Testis (tissue), 3 donors: ENCODE data around the gene RPLP2. TPM values are rescaled to one million over a fixed set of nuclear protein-coding genes. Genes with fewer than 3 reads are reported as not detected.
A peak's percentile ranks its signal among the peaks of the same experiment; 100 is the strongest.

Experiments used
- DNase-seq: peaks from one replicate; pipeline ENCODE4 v3.0.0-alpha.2; 2019
- H3K27ac ChIP-seq, 2 donors: fragments of 200-600 bp; sonication (generic); one replicate each; pipeline ENCODE4 v1.5.1; 2019
- H3K27me3 ChIP-seq: fragments of 200-600 bp; sonication (generic); one replicate; pipeline ENCODE4 v1.5.1; 2019
- H3K36me3 ChIP-seq: fragments of 200-600 bp; sonication (generic); one replicate; pipeline ENCODE4 v1.5.1; 2017; ENCODE audit warnings: low read depth; ENCODE audit errors: missing control alignments
- H3K4me1 ChIP-seq: fragments of 200-600 bp; sonication (generic); one replicate; pipeline ENCODE4 v1.5.1; 2019
- H3K4me3 ChIP-seq, 2 donors: fragments of 200-600 bp; sonication (generic); one replicate each; pipeline ENCODE4 v1.5.1; 2017 to 2019
- H3K9me3 ChIP-seq: fragments of 200-600 bp; sonication (generic); one replicate; pipeline ENCODE4 v1.5.1; 2017
- CTCF ChIP-seq, 3 experiments: fragments of 450-650 bp in 2 of 3; fragments of 200-600 bp in 1 of 3; sonication (generic) in 1 of 3; IDR thresholded peaks; one replicate each; pipeline ENCODE4 v1.5.1; 2016 to 2019; ENCODE audit warnings: antibody characterized with exemption in 3 of 3, mild to moderate bottlenecking in 2 of 3, moderate library complexity in 1 of 3
- POLR2A ChIP-seq: fragments of 450-650 bp; IDR thresholded peaks from one replicate; pipeline ENCODE4 v1.6.1; 2017; ENCODE audit warnings: antibody characterized with exemption, mild to moderate bottlenecking, moderate library complexity
- WGBS, 2 donors: methylation state at CpG; one replicate each; pipeline ENCODE4 v1.1.5; 2018; 5-methylcytosine and 5-hydroxymethylcytosine counted together
- intact Hi-C: fragments of 100-400 bp; cut with DNase I; formaldehyde crosslinking; loops from one replicate; pipeline ENCODE4 v1.15.1; 2023; ENCODE audit warnings: low total_unique reads
- polyA plus RNA-seq: library from polyadenylated mRNA; stranded (reverse); fragments of 350-450 nt; fragmentation: Illumina TruSeq; extraction: RNeasy Lipid Tissue Mini Kit (QIAGEN cat#74804); gene quantifications from one replicate; pipeline ENCODE4 v1.2.3, GENCODE V29; 2014; ENCODE audit warnings: low read depth, low replicate concordance; ENCODE audit not compliant: insufficient read depth
- total RNA-seq, 2 donors: library from RNA; depleted of rRNA; stranded (reverse); fragments of >200 nt; gene quantifications; one replicate each; pipeline ENCODE4 v1.2.3, GENCODE V29; 2016

Gene RPLP2
- total and polyA plus RNA-seq, 3 donors from 2014 or later: 193 to 943 (median 864) TPM

- Histone ChIP-seq H3K4me3 (no peak overlapping the region), H3K9me3 (no peaks in the 10 kb centered on the region), H3K36me3 (no peaks in the 10 kb centered on the region), H3K27ac (no peak overlapping the region), H3K27me3 (no peaks in the 10 kb centered on the region), H3K4me1 (peaks cover 9% of the 10 kb centered on the region)
- WGBS, 2 donors: 84 to 91% methylated on average over 19 to 23 of the region's 23 CpGs
- DNase-seq: no peak
- TF ChIP-seq POLR2A (no peak), CTCF (IDR thresholded peaks at IDR 0.05) (no peak)
- intact Hi-C loops: no loop called here
Observed at GRCh38 chr11:769887-770641, 39.7 kb upstream of the RPLP2 start.

GRCh38 chr11:770642-771616 lies 38.8 kb upstream of the RPLP2 start:
- no peak overlapping the region for H3K4me3 ChIP-seq
- 84 to 89% methylated on average over 19 to 23 of the region's 32 CpGs for WGBS, 2 donors
- no peaks in the 10 kb centered on the region for H3K9me3 ChIP-seq
- no peak for DNase-seq
- H3K27me3 ChIP-seq: no peaks in the 10 kb centered on the region
- intact Hi-C loops: no loop called here
- H3K4me1 ChIP-seq: peaks cover 17% of the 10 kb centered on the region
- no peak overlapping the region for H3K27ac ChIP-seq
- TF ChIP-seq POLR2A (no peak), CTCF (IDR thresholded peaks at IDR 0.05) (no peak)
- no peaks in the 10 kb centered on the region for H3K36me3 ChIP-seq

DNA sequence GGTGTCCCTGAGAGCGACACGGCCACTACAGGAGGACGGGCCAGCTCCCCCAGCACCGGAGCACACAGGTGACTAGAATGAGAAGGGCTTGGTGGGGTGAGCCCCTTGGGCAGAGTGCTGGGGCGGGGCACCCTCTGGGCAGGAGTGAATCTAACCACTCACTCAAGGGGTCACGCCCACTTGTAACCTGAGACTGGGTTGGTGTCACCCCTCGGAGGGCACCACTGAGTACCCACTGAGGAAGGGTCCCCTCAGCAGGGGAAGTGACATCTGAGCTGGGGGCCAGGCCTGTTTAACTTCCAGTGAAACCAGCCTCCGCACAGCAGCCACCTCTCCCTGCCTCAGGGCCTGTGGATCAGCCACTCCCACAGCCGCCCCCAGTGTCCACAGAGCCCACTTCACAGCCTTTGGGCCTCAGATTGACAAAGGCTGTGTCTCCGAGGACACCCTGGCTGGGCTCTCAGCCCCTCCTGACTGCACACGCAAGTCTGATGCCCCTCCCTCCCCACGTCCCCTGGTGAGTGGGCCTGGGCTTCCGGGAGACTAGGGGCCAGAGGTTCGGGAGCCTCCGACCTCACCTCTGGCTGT lies 38.1 kb upstream of the RPLP2 start:
- Histone ChIP-seq H3K4me1 (peaks cover 23% of the 10 kb centered on the region), H3K36me3 (no peaks in the 10 kb centered on the region), H3K27ac (no peak overlapping the region), H3K4me3 (no peak overlapping the region), H3K9me3 (no peaks in the 10 kb centered on the region), H3K27me3 (no peaks in the 10 kb centered on the region)
- no peak for DNase-seq
- 72 to 86% methylated on average over 3 to 12 of the region's 15 CpGs for WGBS, 2 donors
- no peak for TF ChIP-seq POLR2A
- TF ChIP-seq CTCF (IDR thresholded peaks at IDR 0.05): no peak
- intact Hi-C loops: no loop called here

DNA sequence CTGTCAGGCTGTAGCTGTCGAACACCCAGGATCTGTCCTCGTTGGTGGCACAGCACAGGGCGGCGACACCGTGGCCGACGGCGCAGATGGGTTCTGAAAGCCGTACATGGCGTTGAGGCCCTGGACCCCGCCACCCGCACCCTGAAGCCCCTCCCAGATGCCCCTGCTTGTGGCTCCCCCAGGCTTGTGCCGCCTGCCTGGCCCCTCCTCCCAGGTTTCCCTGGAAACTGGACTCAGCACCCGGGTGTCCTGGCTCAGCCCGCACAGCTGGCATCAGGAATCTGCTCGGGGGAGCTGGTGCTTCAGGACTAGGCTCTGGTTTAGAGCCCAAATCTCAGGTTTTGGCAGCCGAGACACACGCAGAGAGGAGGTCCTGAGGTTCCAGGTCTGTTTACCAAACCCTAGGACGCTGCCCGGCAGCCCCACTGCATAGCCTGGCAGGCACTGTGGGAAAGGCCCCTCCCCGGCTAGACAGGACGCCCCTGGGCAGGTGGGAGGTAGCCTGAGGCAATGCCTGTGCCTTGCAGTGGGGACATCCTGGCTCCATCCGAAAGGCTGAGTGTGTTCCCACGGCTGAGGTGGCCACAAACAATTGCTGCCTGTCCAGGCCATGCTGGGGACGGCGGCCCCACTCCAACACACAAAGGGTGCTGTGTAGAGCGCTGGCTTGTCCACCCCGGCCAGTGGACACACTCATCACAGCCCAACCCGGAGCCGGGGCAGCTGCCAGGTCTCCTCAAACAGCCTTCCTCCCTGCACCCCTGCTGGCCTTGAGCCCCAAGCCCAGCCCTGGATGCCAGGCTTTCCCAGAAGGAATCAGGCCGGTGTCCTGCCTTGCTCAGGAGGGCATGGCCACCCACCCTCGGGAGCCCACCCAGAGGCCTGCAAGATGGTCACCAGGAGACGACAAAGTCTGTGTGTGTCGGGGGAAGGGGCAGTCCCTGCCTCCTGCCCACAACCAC lies 37.1 kb upstream of the RPLP2 start:
- Histone ChIP-seq H3K9me3 (no peaks in the 10 kb centered on the region), H3K27me3 (no peaks in the 10 kb centered on the region), H3K4me3 (no peak overlapping the region), H3K27ac (no peak overlapping the region), H3K4me1 (peaks cover 23% of the 10 kb centered on the region), H3K36me3 (no peaks in the 10 kb centered on the region)
- WGBS, 2 donors: 59 to 82% methylated on average over 18 to 34 of the region's 34 CpGs
- intact Hi-C loops: no loop called here
- DNase-seq: peak; percentile 67
- TF ChIP-seq CTCF (IDR thresholded peaks at IDR 0.05): no peak
- no peak for TF ChIP-seq POLR2A
